ENCODE measurements around the gene ARHGAP35. TPM values are rescaled to one million over a fixed set of nuclear protein-coding genes. Genes with fewer than 3 reads are reported as not detected.
A peak's percentile ranks its signal among the peaks of the same experiment; 100 is the strongest.
"Not testable (repeated sequence)": the region's sequence is repeated elsewhere in the genome, so short reads cannot be mapped to it uniquely, and the experiment has no call there.

The ARHGAP35 gene
- total RNA-seq, 1 donor from 2014 or later = 25.5 TPM

- Mint-ChIP-seq H3K27me3 (ENCODE audit: low read depth) (no peaks in the 10 kb centered on the region), H3K4me1 (ENCODE audit: low read depth) (peaks cover 31% of the 10 kb centered on the region), H3K36me3 (ENCODE audit: low read depth) (peaks cover 15% of the 10 kb centered on the region), H3K27ac (no peak overlapping the region), H3K9me3 (no peaks in the 10 kb centered on the region), H3K4me3 (ENCODE audit: low read depth) (no peak overlapping the region)
- DNase-seq (ENCODE audit: low spot score) = no peak
- intact Hi-C loops (cut with micrococcal nuclease) = loop anchor here (10.0 kb wide), 2 partner anchors 48 to 388 kb away; partner anchors contain the start of gene CCDC9
Measured at GRCh38 chr19:46866407-46867136, 5.8 kb downstream of the ARHGAP35 start.

GRCh38 chr19:46867170-46867569, 6.4 kb downstream of the ARHGAP35 start:
- Mint-ChIP-seq H3K4me1 (ENCODE audit: low read depth) (peaks cover 31% of the 10 kb centered on the region), H3K9me3 (no peaks in the 10 kb centered on the region), H3K4me3 (ENCODE audit: low read depth) (no peak overlapping the region), H3K36me3 (ENCODE audit: low read depth) (peaks cover 15% of the 10 kb centered on the region), H3K27ac (peak overlapping the region; percentile 12), H3K27me3 (ENCODE audit: low read depth) (no peaks in the 10 kb centered on the region)
- intact Hi-C loops (cut with micrococcal nuclease) = loop anchor here (10.0 kb wide), 2 partner anchors 48 to 388 kb away; partner anchors contain the start of gene CCDC9
- no peak for DNase-seq (ENCODE audit: low spot score)

- Mint-ChIP-seq H3K27me3 (ENCODE audit: low read depth) (no peaks in the 10 kb centered on the region), H3K36me3 (ENCODE audit: low read depth) (peaks cover 15% of the 10 kb centered on the region), H3K4me3 (ENCODE audit: low read depth) (no peak overlapping the region), H3K4me1 (ENCODE audit: low read depth) (peaks cover 31% of the 10 kb centered on the region), H3K9me3 (no peaks in the 10 kb centered on the region), H3K27ac (no peak overlapping the region)
- intact Hi-C loops (cut with micrococcal nuclease) = loop anchor here (10.0 kb wide), 2 partner anchors 47 to 387 kb away; partner anchors contain the start of gene CCDC9
- DNase-seq (ENCODE audit: low spot score) = no peak
Measured at GRCh38 chr19:46868025-46868802, 7.4 kb downstream of the ARHGAP35 start.

- H3K4me3 Mint-ChIP-seq (ENCODE audit: low read depth); DNase-seq (ENCODE audit: low spot score); H3K9me3 Mint-ChIP-seq; H3K27ac Mint-ChIP-seq; H3K27me3 Mint-ChIP-seq (ENCODE audit: low read depth); intact Hi-C loops (cut with micrococcal nuclease): not testable (repeated sequence)
- H3K4me1 Mint-ChIP-seq (ENCODE audit: low read depth) = peaks cover 20% of the 10 kb centered on the region
- peaks cover 10% of the 10 kb centered on the region for H3K36me3 Mint-ChIP-seq (ENCODE audit: low read depth)
Measured at GRCh38 chr19:46871173-46871572, 10.4 kb downstream of the ARHGAP35 start.

- Mint-ChIP-seq H3K4me1 (ENCODE audit: low read depth) (peaks cover 5% of the 10 kb centered on the region), H3K27ac (no peak overlapping the region), H3K27me3 (ENCODE audit: low read depth) (no peaks in the 10 kb centered on the region), H3K9me3 (no peaks in the 10 kb centered on the region), H3K36me3 (ENCODE audit: low read depth) (peaks cover 9% of the 10 kb centered on the region), H3K4me3 (ENCODE audit: low read depth) (no peak overlapping the region)
- intact Hi-C loops (cut with micrococcal nuclease) = no loop called here
- no peak for DNase-seq (ENCODE audit: low spot score)
Measured at GRCh38 chr19:46872967-46873366, 12.2 kb downstream of the ARHGAP35 start.

GRCh38 chr19:46875234-46875633, 14.4 kb downstream of the ARHGAP35 start:
- Mint-ChIP-seq H3K27me3 (ENCODE audit: low read depth) (no peaks in the 10 kb centered on the region), H3K36me3 (ENCODE audit: low read depth) (peaks cover 9% of the 10 kb centered on the region), H3K9me3 (no peaks in the 10 kb centered on the region), H3K4me3 (ENCODE audit: low read depth) (no peak overlapping the region), H3K27ac (no peak overlapping the region), H3K4me1 (ENCODE audit: low read depth) (peaks cover 3% of the 10 kb centered on the region)
- intact Hi-C loops (cut with micrococcal nuclease) = no loop called here
- DNase-seq (ENCODE audit: low spot score) = no peak

GRCh38 chr19:46875657-46876056, 14.9 kb downstream of the ARHGAP35 start:
- no peak for DNase-seq (ENCODE audit: low spot score)
- no peak overlapping the region for H3K27ac Mint-ChIP-seq
- no peaks in the 10 kb centered on the region for H3K27me3 Mint-ChIP-seq (ENCODE audit: low read depth)
- peaks cover 9% of the 10 kb centered on the region for H3K36me3 Mint-ChIP-seq (ENCODE audit: low read depth)
- no peaks in the 10 kb centered on the region for H3K9me3 Mint-ChIP-seq
- peaks cover 3% of the 10 kb centered on the region for H3K4me1 Mint-ChIP-seq (ENCODE audit: low read depth)
- intact Hi-C loops (cut with micrococcal nuclease) = no loop called here
- H3K4me3 Mint-ChIP-seq (ENCODE audit: low read depth) = no peak overlapping the region

GRCh38 chr19:46878613-46879375, 18.0 kb downstream of the ARHGAP35 start:
- H3K4me3 Mint-ChIP-seq (ENCODE audit: low read depth) = no peak overlapping the region
- no peak for DNase-seq (ENCODE audit: low spot score)
- peaks cover 3% of the 10 kb centered on the region for H3K4me1 Mint-ChIP-seq (ENCODE audit: low read depth)
- H3K27me3 Mint-ChIP-seq (ENCODE audit: low read depth) = no peaks in the 10 kb centered on the region
- H3K36me3 Mint-ChIP-seq (ENCODE audit: low read depth) = peaks cover 9% of the 10 kb centered on the region
- intact Hi-C loops (cut with micrococcal nuclease) = no loop called here
- H3K9me3 Mint-ChIP-seq = no peaks in the 10 kb centered on the region
- H3K27ac Mint-ChIP-seq = no peak overlapping the region

- Mint-ChIP-seq H3K4me1 (ENCODE audit: low read depth) (peaks cover 3% of the 10 kb centered on the region), H3K4me3 (ENCODE audit: low read depth) (no peak overlapping the region), H3K9me3 (no peaks in the 10 kb centered on the region), H3K27me3 (ENCODE audit: low read depth) (no peaks in the 10 kb centered on the region), H3K27ac (no peak overlapping the region), H3K36me3 (ENCODE audit: low read depth) (peaks cover 4% of the 10 kb centered on the region)
- intact Hi-C loops (cut with micrococcal nuclease) = no loop called here
- DNase-seq (ENCODE audit: low spot score) = no peak
Measured at GRCh38 chr19:46880431-46880830, 19.6 kb downstream of the ARHGAP35 start.

GRCh38 chr19:46881092-46881491, 20.3 kb downstream of the ARHGAP35 start:
- no peak for DNase-seq (ENCODE audit: low spot score)
- Mint-ChIP-seq H3K4me3 (ENCODE audit: low read depth) (no peak overlapping the region), H3K9me3 (no peaks in the 10 kb centered on the region), H3K27ac (no peak overlapping the region), H3K36me3 (ENCODE audit: low read depth) (no peaks in the 10 kb centered on the region), H3K27me3 (ENCODE audit: low read depth) (no peaks in the 10 kb centered on the region), H3K4me1 (ENCODE audit: low read depth) (peaks cover 3% of the 10 kb centered on the region)
- intact Hi-C loops (cut with micrococcal nuclease) = no loop called here

GRCh38 chr19:46882034-46882433, 21.2 kb downstream of the ARHGAP35 start:
- Mint-ChIP-seq H3K4me1 (ENCODE audit: low read depth) (peaks cover 11% of the 10 kb centered on the region), H3K36me3 (ENCODE audit: low read depth) (no peaks in the 10 kb centered on the region), H3K27me3 (ENCODE audit: low read depth) (no peaks in the 10 kb centered on the region), H3K9me3 (no peaks in the 10 kb centered on the region), H3K27ac (no peak overlapping the region), H3K4me3 (ENCODE audit: low read depth) (no peak overlapping the region)
- intact Hi-C loops (cut with micrococcal nuclease) = no loop called here
- no peak for DNase-seq (ENCODE audit: low spot score)

- H3K27ac Mint-ChIP-seq; intact Hi-C loops (cut with micrococcal nuclease); DNase-seq (ENCODE audit: low spot score); H3K9me3 Mint-ChIP-seq; H3K36me3 Mint-ChIP-seq (ENCODE audit: low read depth); H3K27me3 Mint-ChIP-seq (ENCODE audit: low read depth); H3K4me3 Mint-ChIP-seq (ENCODE audit: low read depth): not testable (repeated sequence)
- peaks cover 11% of the 10 kb centered on the region for H3K4me1 Mint-ChIP-seq (ENCODE audit: low read depth)
Measured at GRCh38 chr19:46882751-46883150, 22.0 kb downstream of the ARHGAP35 start.
